Measurements from ENCODE around the gene RS1. TPM values are rescaled to one million over a fixed set of nuclear protein-coding genes. Genes with fewer than 3 reads are reported as not detected.
A peak's percentile ranks its signal among the peaks of the same experiment; 100 is the strongest.

RS1 gene
- polyA plus RNA-seq, 2 of the 4 experiments (the other 2 are of a cell fraction), result not detected

DNA sequence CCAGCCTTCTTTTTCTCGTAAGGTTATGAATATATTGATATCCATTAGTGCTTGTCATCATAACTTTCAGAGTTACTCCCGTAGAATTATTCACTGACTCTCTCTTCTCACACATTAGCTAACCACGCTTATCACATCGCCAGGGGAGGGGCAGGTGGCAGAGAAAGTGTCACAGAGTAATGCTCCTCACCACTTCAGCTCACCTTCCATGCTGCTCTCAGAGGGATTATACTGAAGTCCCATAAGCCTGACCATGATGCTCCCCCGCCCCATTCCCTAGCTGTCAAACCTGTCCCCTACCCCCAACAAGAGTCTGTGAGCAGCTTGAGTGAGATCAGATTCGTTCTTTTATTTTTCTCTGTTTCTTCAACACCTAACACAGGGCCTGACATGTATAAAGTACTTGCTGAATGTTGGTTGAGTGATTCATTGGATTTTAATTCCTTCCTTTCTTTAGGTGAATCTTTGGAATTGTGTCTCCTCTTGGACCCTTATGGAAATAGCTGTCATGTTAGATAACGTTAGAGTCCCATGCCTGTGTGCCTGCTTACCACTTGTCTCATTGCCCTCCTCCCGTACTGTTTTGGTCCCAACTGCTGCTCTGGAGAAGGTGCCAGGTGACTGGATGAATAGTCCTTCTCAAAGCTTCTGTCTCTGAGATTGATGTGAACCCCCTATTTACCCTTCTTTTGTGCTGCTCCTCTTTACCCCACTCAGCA is 55.1 kb downstream of the RS1 start:
- H3K27ac ChIP-seq, result peak overlapping the region; percentile 55 to 80; a peak in 5 of 6 replicates
- H3K4me1 ChIP-seq, result peaks cover 20% of the 10 kb centered on the region
- ChIA-PET CTCF (interaction anchor here (0.7 to 1.9 kb wide), 5 partner anchors 43 to 400 kb away, joined by 3 to 7 read pairs (median 4); no protein-coding TSS in a partner anchor), POLR2A (interaction anchor here (0.9 kb wide), 1 partner anchor 191 kb away, joined by 4 read pairs; the partner anchor contains the start of gene CDKL5)
- no peaks in the 10 kb centered on the region for H3K9me3 ChIP-seq
- peak overlapping the region; percentile 61 for H3K4me2 ChIP-seq
- ATAC-seq (peak; percentile 54 to 70), DNase-seq (ENCODE audit: low read depth in 1 of 2, low spot score in 1 of 2) (peak in 1 of 2 experiments; percentile 6), FAIRE-seq (no peak)
- TF ChIP-seq, protein P1, sequence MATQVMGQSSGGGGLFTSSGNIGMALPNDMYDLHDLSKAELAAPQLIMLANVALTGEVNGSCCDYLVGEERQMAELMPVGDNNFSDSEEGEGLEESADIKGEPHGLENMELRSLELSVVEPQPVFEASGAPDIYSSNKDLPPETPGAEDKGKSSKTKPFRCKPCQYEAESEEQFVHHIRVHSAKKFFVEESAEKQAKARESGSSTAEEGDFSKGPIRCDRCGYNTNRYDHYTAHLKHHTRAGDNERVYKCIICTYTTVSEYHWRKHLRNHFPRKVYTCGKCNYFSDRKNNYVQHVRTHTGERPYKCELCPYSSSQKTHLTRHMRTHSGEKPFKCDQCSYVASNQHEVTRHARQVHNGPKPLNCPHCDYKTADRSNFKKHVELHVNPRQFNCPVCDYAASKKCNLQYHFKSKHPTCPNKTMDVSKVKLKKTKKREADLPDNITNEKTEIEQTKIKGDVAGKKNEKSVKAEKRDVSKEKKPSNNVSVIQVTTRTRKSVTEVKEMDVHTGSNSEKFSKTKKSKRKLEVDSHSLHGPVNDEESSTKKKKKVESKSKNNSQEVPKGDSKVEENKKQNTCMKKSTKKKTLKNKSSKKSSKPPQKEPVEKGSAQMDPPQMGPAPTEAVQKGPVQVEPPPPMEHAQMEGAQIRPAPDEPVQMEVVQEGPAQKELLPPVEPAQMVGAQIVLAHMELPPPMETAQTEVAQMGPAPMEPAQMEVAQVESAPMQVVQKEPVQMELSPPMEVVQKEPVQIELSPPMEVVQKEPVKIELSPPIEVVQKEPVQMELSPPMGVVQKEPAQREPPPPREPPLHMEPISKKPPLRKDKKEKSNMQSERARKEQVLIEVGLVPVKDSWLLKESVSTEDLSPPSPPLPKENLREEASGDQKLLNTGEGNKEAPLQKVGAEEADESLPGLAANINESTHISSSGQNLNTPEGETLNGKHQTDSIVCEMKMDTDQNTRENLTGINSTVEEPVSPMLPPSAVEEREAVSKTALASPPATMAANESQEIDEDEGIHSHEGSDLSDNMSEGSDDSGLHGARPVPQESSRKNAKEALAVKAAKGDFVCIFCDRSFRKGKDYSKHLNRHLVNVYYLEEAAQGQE (IDR thresholded peaks at IDR 0.05), result no peak
- TF ChIP-seq MAFK (IDR thresholded peaks at IDR 0.05; ENCODE audit: partially characterized antibody) (no peak), MYC (IDR thresholded peaks at IDR 0.05; ENCODE audit: borderline replicate concordance, low read length) (no peak), RFX5 (IDR thresholded peaks at IDR 0.05) (no peak), RCOR1 (IDR thresholded peaks at IDR 0.05; ENCODE audit: low read depth, low read length) (no peak), GATA3 (IDR thresholded peaks at IDR 0.05; ENCODE audit: borderline replicate concordance) (no peak), NR3C1 (IDR thresholded peaks at IDR 0.05) (no peak), CBX8 (IDR thresholded peaks at IDR 0.05) (no peak), KDM1A (IDR thresholded peaks at IDR 0.05; ENCODE audit: low read depth) (no peak)
- H3K4me3 ChIP-seq, result no peak overlapping the region
- WGBS (ENCODE audit: missing lambda C conversion rate), result 61% methylated on average over 8 of the region's 8 CpGs

DNA sequence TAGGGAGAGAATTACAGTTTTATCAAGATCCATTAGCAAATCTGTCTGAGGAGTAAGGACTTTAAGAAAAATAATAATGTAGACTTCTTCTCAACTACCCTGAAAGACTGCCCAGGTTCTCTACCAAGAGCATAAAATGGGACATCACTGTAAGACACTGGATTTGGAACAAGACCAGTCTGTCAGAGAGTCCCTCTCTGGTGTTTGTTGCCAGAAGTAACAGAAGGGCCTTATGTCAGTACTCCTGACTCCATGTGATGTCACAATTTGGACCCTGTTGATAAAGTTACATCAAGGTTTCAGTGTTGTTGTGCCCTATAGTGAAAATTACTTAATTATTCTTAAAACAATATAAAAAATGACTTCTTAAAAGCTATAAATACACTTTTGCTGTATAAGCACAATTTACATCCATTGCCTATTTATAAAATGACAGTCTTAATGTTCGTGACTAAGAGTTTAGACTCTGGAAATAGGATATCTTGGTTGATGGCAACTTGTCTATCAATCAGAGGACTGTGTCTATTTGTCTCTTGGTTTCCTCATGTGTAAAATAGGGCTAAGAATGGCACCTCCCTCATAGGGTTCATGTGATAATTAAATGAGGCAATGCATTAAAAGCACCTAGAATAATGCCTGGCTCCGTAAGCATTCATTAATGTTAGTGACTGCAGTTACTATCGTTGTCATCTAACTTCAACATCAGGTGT is 57.8 kb downstream of the RS1 start:
- Histone ChIP-seq H3K9me3 (no peaks in the 10 kb centered on the region), H3K4me2 (no peak overlapping the region), H3K4me1 (peaks cover 20% of the 10 kb centered on the region), H3K4me3 (no peak overlapping the region), H3K27ac (no peak overlapping the region)
- ATAC-seq (no peak), DNase-seq (ENCODE audit: low read depth in 1 of 2, low spot score in 1 of 2) (no peak), FAIRE-seq (peak; percentile 91)
- ChIA-PET CTCF (no interaction called here), POLR2A (no interaction called here)
- peak; percentile 79 for TF ChIP-seq MAFK (IDR thresholded peaks at IDR 0.05; ENCODE audit: partially characterized antibody)
- no peak for TF ChIP-seq MAZ (IDR thresholded peaks at IDR 0.05; ENCODE audit: borderline replicate concordance, low read depth, low read length)
- no peak for TF ChIP-seq RFX5 (IDR thresholded peaks at IDR 0.05)
- TF ChIP-seq E2F6 (IDR thresholded peaks at IDR 0.05; ENCODE audit: borderline replicate concordance, low read depth), result no peak
- no peak for TF ChIP-seq HOXA7 (CRISPR knock-in tag; IDR thresholded peaks at IDR 0.05)
- no peak for TF ChIP-seq RCOR1 (IDR thresholded peaks at IDR 0.05; ENCODE audit: low read depth, low read length)
- no peak for TF ChIP-seq FOXS1 (CRISPR knock-in tag; IDR thresholded peaks at IDR 0.05)
- 90% methylated on average over 3 of the region's 3 CpGs for WGBS (ENCODE audit: missing lambda C conversion rate)

- Histone ChIP-seq H3K9me3 (no peaks in the 10 kb centered on the region), H3K4me3 (no peak overlapping the region), H3K4me1 (no peaks in the 10 kb centered on the region), H3K4me2 (no peak overlapping the region), H3K27ac (no peak overlapping the region)
- TF ChIP-seq PHF8 (IDR thresholded peaks at IDR 0.05; ENCODE audit: borderline replicate concordance, low read depth) (no peak), ESRRA (IDR thresholded peaks at IDR 0.05; ENCODE audit: borderline replicate concordance, low read length) (no peak)
- TF ChIP-seq, protein P2, sequence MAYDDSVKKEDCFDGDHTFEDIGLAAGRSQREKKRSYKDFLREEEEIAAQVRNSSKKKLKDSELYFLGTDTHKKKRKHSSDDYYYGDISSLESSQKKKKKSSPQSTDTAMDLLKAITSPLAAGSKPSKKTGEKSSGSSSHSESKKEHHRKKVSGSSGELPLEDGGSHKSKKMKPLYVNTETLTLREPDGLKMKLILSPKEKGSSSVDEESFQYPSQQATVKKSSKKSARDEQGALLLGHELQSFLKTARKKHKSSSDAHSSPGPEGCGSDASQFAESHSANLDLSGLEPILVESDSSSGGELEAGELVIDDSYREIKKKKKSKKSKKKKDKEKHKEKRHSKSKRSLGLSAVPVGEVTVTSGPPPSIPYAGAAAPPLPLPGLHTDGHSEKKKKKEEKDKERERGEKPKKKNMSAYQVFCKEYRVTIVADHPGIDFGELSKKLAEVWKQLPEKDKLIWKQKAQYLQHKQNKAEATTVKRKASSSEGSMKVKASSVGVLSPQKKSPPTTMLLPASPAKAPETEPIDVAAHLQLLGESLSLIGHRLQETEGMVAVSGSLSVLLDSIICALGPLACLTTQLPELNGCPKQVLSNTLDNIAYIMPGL (CRISPR knock-in tag; IDR thresholded peaks at IDR 0.05; ENCODE audit: borderline replicate concordance), result no peak
- WGBS (ENCODE audit: missing lambda C conversion rate), result 79% methylated on average over 4 of the region's 4 CpGs
- ChIA-PET POLR2A (no interaction called here), CTCF (no interaction called here)
- DNase-seq (ENCODE audit: low read depth in 1 of 2, low spot score in 1 of 2), result no peak
- no peak for ATAC-seq
- peak; percentile 36 for FAIRE-seq
These were observed 63.9 kb downstream of the RS1 start for GRCh38 chrX:18607966-18608365.
